Loucy (cell line): Measurements from ENCODE around the gene KRT39.

Source experiments
- CTCF ChIP-seq: fragments of 200-600 bp; sonication (generic); conservative IDR thresholded peaks from 2 replicates; pipeline ENCODE4 v1.5.1; 2014; ENCODE audit warnings: mild to moderate bottlenecking, antibody characterized with exemption, low read length
- EZH2phosphoT487 ChIP-seq: fragments of 200-600 bp; IDR thresholded peaks from 2 replicates; pipeline ENCODE4 v1.6.1; 2018; ENCODE audit warnings: antibody characterized with exemption, mild to moderate bottlenecking, moderate library complexity, borderline replicate concordance

GRCh38 chr17:40937384-40937819 is 29.3 kb downstream of the KRT39 start, which contains the start of gene KRT23:
- no peak for TF ChIP-seq CTCF
- no peak for TF ChIP-seq EZH2phosphoT487
